K562 (cell line): Measurements from ENCODE around the gene PHF1. TPM values are rescaled to one million over a fixed set of nuclear protein-coding genes. Genes with fewer than 3 reads are reported as not detected.

Experiments used
- BDP1 ChIP-seq: IDR thresholded peaks from 3 replicates; pipeline ENCODE4 v1.6.1; 2011; ENCODE audit not compliant: insufficient read length, insufficient read depth
- CBX8 ChIP-seq: fragments of 200-600 bp; sonication (generic); IDR thresholded peaks from 2 replicates; pipeline ENCODE4 v1.6.1; 2012; ENCODE audit warnings: borderline replicate concordance, mixed run types, low read depth, mild to moderate bottlenecking, moderate library complexity, mixed read lengths, low read length, control low read depth, inconsistent platforms; ENCODE audit not compliant: poor library complexity, severe bottlenecking; ENCODE audit errors: extremely low read depth
- CREB1 ChIP-seq, 2 experiments: sonication (generic) in 1 of 2; formaldehyde crosslinking in 1 of 2; IDR thresholded peaks; 2 replicates each; pipeline versions ENCODE4 v1.6.1 to v1.8.0; 2012 to 2022; ENCODE audit warnings: inconsistent platforms in 1 of 2, mild to moderate bottlenecking in 1 of 2, missing genetic modification reagents in 1 of 2, moderate library complexity in 1 of 2
- CSDE1 ChIP-seq, 2 experiments: fragments of 450-650 bp; IDR thresholded peaks; 2 replicates each; pipeline ENCODE4 v1.6.1; 2016; ENCODE audit warnings: mild to moderate bottlenecking in 1 of 2
- HINFP ChIP-seq: fragments of 450-650 bp; conservative IDR thresholded peaks from 2 replicates; pipeline ENCODE4 v1.6.1; 2016; ENCODE audit warnings: missing genetic modification characterization, low read depth, mild to moderate bottlenecking, control low read depth, missing compliant biosample characterization
- MED1 ChIP-seq: sonication (generic); formaldehyde crosslinking; IDR thresholded peaks from 2 replicates; pipeline ENCODE4 v1.8.1; 2023; ENCODE audit warnings: missing genetic modification reagents, borderline replicate concordance
- POLR2G ChIP-seq: fragments of 200-400 bp; formaldehyde crosslinking; IDR thresholded peaks from 2 replicates; pipeline ENCODE4 v1.6.1; 2017; ENCODE audit warnings: low read depth, mild to moderate bottlenecking, antibody characterized with exemption, low read length, moderate library complexity
- RBM22 ChIP-seq: fragments of 200-400 bp; formaldehyde crosslinking; IDR thresholded peaks from 2 replicates; pipeline ENCODE4 v1.6.1; 2018; ENCODE audit warnings: low read length, low read depth; ENCODE audit not compliant: poor library complexity, severe bottlenecking
- STAT5A ChIP-seq: IDR thresholded peaks from 2 replicates; pipeline ENCODE4 v1.6.1; 2012; ENCODE audit warnings: low read length, inconsistent platforms, borderline replicate concordance
- ZBTB1 ChIP-seq: sonication (generic); formaldehyde crosslinking; IDR thresholded peaks from 2 replicates; pipeline ENCODE4 v1.8.1; 2023; ENCODE audit warnings: missing genetic modification reagents, low read depth, mild to moderate bottlenecking, borderline replicate concordance
- ZKSCAN8 ChIP-seq: fragments of 200-800 bp; sonication (Bioruptor generic); IDR thresholded peaks from 2 replicates; pipeline ENCODE4 v1.6.1; 2016; ENCODE audit warnings: missing genetic modification characterization, missing compliant biosample characterization
- ZNF347 ChIP-seq: fragments of 450-650 bp; formaldehyde crosslinking; IDR thresholded peaks from 2 replicates; pipeline ENCODE4 v1.4.0; 2020; ENCODE audit warnings: low read depth, mild to moderate bottlenecking, moderate library complexity
- polyA plus RNA-seq, 8 experiments: library from polyadenylated mRNA; depleted of rRNA in 4 of 8; stranded (reverse) in 5 of 8; unstranded in 3 of 8; fragments of >200 nt; fragmentation: Nextera tagmentation in 2 of 8; fragmentation: Illumina TruSeq in 1 of 8; extraction: Ambion mirVana in 2 of 8; extraction: Trizol in 1 of 8; gene quantifications; 2 replicates each; pipeline versions ENCODE4 v1.2.1 to v1.2.3, GENCODE V29; 2011 to 2014; ENCODE audit warnings: inconsistent platforms in 1 of 8, missing spikeins in 1 of 8
- total RNA-seq, 7 experiments: library from RNA; depleted of rRNA in 6 of 7; stranded (reverse); fragments of >200 nt in 6 of 7; fragmentation: Illumina TruSeq in 2 of 7; extraction: Trizol in 2 of 7; gene quantifications; 2 replicates each; pipeline versions ENCODE4 v1.2.1 to v1.2.3, GENCODE V29; 2011 to 2021; ENCODE audit warnings: low replicate concordance in 1 of 7
- TF ChIP-seq, protein P1 (sequence below): sonication (generic); formaldehyde crosslinking; IDR thresholded peaks from 2 replicates; pipeline ENCODE4 v1.9.0; 2022; ENCODE audit warnings: mild to moderate bottlenecking, missing genetic modification reagents
- TF ChIP-seq, protein P2 (sequence below): conservative IDR thresholded peaks from 2 replicates; pipeline ENCODE4 v1.6.1; 2011; ENCODE audit warnings: low read depth, mild to moderate bottlenecking, low read length; ENCODE audit not compliant: control insufficient read depth

PHF1 gene
- total and polyA plus RNA-seq, 9 of the 15 experiments (the other 6 are each of a cell fraction or from before 2014, with no cell fraction given), result 3.7 to 64.2 (median 33.7) TPM

- no peak for TF ChIP-seq CBX8
- peak; percentile 35; the same call in 1 of the 2 replicates for TF ChIP-seq POLR2G
- TF ChIP-seq STAT5A, result no peak
- TF ChIP-seq, protein P1, sequence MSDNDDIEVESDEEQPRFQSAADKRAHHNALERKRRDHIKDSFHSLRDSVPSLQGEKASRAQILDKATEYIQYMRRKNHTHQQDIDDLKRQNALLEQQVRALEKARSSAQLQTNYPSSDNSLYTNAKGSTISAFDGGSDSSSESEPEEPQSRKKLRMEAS (CRISPR knock-in tag), result 0 out of 2 replicates have a peak, but pooled peaks have one; percentile 20
- TF ChIP-seq RBM22, result no peak
- 0 out of 2 replicates have a peak, but pooled peaks have one; percentile 37 for TF ChIP-seq ZBTB1
- TF ChIP-seq CREB1 (IDR thresholded peaks at IDR 0.05), result no peak
- no peak for TF ChIP-seq CREB1 (CRISPR knock-in tag; IDR thresholded peaks at IDR 0.05)
- no peak for TF ChIP-seq HINFP (tag)
- no peak for TF ChIP-seq CSDE1 (IDR thresholded peaks at IDR 0.05)
- TF ChIP-seq ZNF347 (CRISPR knock-in tag), result no peak
- TF ChIP-seq ZKSCAN8 (CRISPR knock-in tag), result no peak
- TF ChIP-seq MED1, result no peak
- TF ChIP-seq BDP1, result no peak
- TF ChIP-seq, protein P2, sequence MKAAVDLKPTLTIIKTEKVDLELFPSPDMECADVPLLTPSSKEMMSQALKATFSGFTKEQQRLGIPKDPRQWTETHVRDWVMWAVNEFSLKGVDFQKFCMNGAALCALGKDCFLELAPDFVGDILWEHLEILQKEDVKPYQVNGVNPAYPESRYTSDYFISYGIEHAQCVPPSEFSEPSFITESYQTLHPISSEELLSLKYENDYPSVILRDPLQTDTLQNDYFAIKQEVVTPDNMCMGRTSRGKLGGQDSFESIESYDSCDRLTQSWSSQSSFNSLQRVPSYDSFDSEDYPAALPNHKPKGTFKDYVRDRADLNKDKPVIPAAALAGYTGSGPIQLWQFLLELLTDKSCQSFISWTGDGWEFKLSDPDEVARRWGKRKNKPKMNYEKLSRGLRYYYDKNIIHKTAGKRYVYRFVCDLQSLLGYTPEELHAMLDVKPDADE, result no peak
Measured at GRCh38 chr6:33412140-33413009, 1.6 kb downstream of the PHF1 start (continued).
